SHP77 (cell line): ENCODE data around the gene ZNF784.

Source experiments
- DNase-seq, 2 experiments: peaks; one replicate each; lab custom pipeline; 2025; lab: John Stamatoyannopoulos, UW

The ZNF784 gene

GRCh38 chr19:55656552-55656951 lies 32.2 kb upstream of the ZNF784 start:
- no peak for DNase-seq

GRCh38 chr19:55655648-55656040 lies 31.3 kb upstream of the ZNF784 start:
- DNase-seq, result no peak

GRCh38 chr19:55654868-55655647 lies 30.7 kb upstream of the ZNF784 start, which contains the start of gene U2AF2:
Gene U2AF2, plus strand, starts transcription at chr19:55655035. Its CDS starts 70 bp downstream, at chr19:55655105.
- DNase-seq, result peak; percentile 63 to 83

GRCh38 chr19:55654323-55654867 lies 30.0 kb upstream of the ZNF784 start:
- peak; percentile 92 to 94 for DNase-seq

- DNase-seq, result peak; percentile 98
Observed at GRCh38 chr19:55653651-55654322, 29.4 kb upstream of the ZNF784 start.

- no peak for DNase-seq
Observed at GRCh38 chr19:55652311-55653128, 28.2 kb upstream of the ZNF784 start.

GRCh38 chr19:55651236-55651635 lies 26.9 kb upstream of the ZNF784 start:
- DNase-seq, result no peak

- no peak for DNase-seq
Observed at GRCh38 chr19:55650602-55651230, 26.4 kb upstream of the ZNF784 start.

GRCh38 chr19:55650126-55650557 lies 25.8 kb upstream of the ZNF784 start:
- DNase-seq, result no peak

GRCh38 chr19:55649268-55650125 lies 25.1 kb upstream of the ZNF784 start:
- DNase-seq, result peak in 1 of 2 experiments; percentile 46

GRCh38 chr19:55648585-55649267 lies 24.4 kb upstream of the ZNF784 start:
- DNase-seq, result peak in 1 of 2 experiments; percentile 12

GRCh38 chr19:55647732-55648584 lies 23.6 kb upstream of the ZNF784 start, which contains the start of gene CCDC106:
Gene CCDC106, plus strand, starts transcription at chr19:55648212. Its CDS starts 835 bp downstream, at chr19:55649047.
- DNase-seq, result peak; percentile 45 to 63

GRCh38 chr19:55646889-55647731 lies 22.7 kb upstream of the ZNF784 start:
- peak in 1 of 2 experiments; percentile 31 for DNase-seq

GRCh38 chr19:55645512-55645881 lies 21.1 kb upstream of the ZNF784 start:
- DNase-seq, result no peak

GRCh38 chr19:55644842-55645511 lies 20.6 kb upstream of the ZNF784 start:
- no peak for DNase-seq

GRCh38 chr19:55644191-55644833 lies 19.9 kb upstream of the ZNF784 start:
- DNase-seq, result no peak

GRCh38 chr19:55643887-55644176 lies 19.5 kb upstream of the ZNF784 start:
- DNase-seq, result no peak
